B cell (primary cell): ENCODE data around the gene SYCE3. TPM values are rescaled to one million over a fixed set of nuclear protein-coding genes. Genes with fewer than 3 reads are reported as not detected.

Experiments
- ATAC-seq: fragments of 200-7000 bp; cut with Tn5 transposase; one replicate; pipeline ENCODE4 v1.10.0; 2021; ENCODE audit warnings: low read depth, mild to moderate bottlenecking, moderate number of reproducible peaks, moderate library complexity
- CTCF ChIA-PET: fragments of 350-600 bp; sonication (Branson Sonifier 250); formaldehyde crosslinking; loops from one replicate; lab custom pipeline; 2021; ENCODE audit warnings: antibody characterized with exemption, inconsistent platforms; lab: Charles Lee
- POLR2A ChIA-PET: fragments of 350-600 bp; sonication (Branson Sonifier 250); formaldehyde crosslinking; loops from one replicate; lab custom pipeline; 2021; ENCODE audit warnings: antibody characterized with exemption; lab: Charles Lee
- DNase-seq: peaks from one replicate; pipeline ENCODE4 v3.0.0; 2013
- H2AFZ ChIP-seq: 2 replicates; pipeline ENCODE4 v1.6.1; 2012; ENCODE audit warnings: mild to moderate bottlenecking, low read depth, low read length; ENCODE audit not compliant: insufficient read depth, poor library complexity, severe bottlenecking
- H3K27ac ChIP-seq, 2 donors: 1 replicate in 1 of 2; 2 replicates in 1 of 2; pipeline ENCODE4 v1.5.1; 2012 to 2013; ENCODE audit warnings: low read length in 2 of 2, mild to moderate bottlenecking in 2 of 2, moderate library complexity in 1 of 2
- H3K27me3 ChIP-seq, 4 experiments: fragments of 200-600 bp in 1 of 4; sonication (generic) in 1 of 4; replicated peaks in 1 of 4; 1 replicate in 2 of 4; 2 replicates in 2 of 4; pipeline versions ENCODE4 v1.6.1 to v1.7.0; 2013 to 2016; ENCODE audit warnings: low read length in 3 of 4, mild to moderate bottlenecking in 2 of 4, mixed read lengths in 1 of 4, moderate library complexity in 1 of 4; ENCODE audit not compliant: insufficient read depth in 4 of 4, control insufficient read depth in 3 of 4; ENCODE audit errors: control extremely low read depth in 1 of 4
- H3K36me3 ChIP-seq, 2 experiments: replicated peaks in 1 of 2; 1 replicate in 1 of 2; 2 replicates in 1 of 2; pipeline versions ENCODE4 v1.6.1 to v1.7.1; 2013; ENCODE audit warnings: low read length in 1 of 2; ENCODE audit not compliant: insufficient read depth in 2 of 2, control insufficient read depth in 1 of 2; ENCODE audit errors: control extremely low read depth in 1 of 2, extremely low read depth in 1 of 2
- H3K4me1 ChIP-seq, 2 donors: fragments of 200-600 bp in 1 of 2; sonication (generic) in 1 of 2; 1 replicate in 1 of 2; 2 replicates in 1 of 2; pipeline versions ENCODE4 v1.5.1 to v1.6.1; 2013 to 2017; ENCODE audit warnings: low read length in 2 of 2; ENCODE audit not compliant: control insufficient read depth in 2 of 2, insufficient read depth in 2 of 2
- H3K4me2 ChIP-seq: replicated peaks from 2 replicates; pipeline ENCODE3; 2012; ENCODE audit warnings: mild to moderate bottlenecking, low read depth, low read length; ENCODE audit not compliant: poor library complexity, severe bottlenecking
- H3K4me3 ChIP-seq, 5 experiments: fragments of 200-600 bp in 1 of 5; sonication (generic) in 1 of 5; 1 replicate in 3 of 5; 2 replicates in 2 of 5; pipeline versions ENCODE4 v1.5.1 to v1.7.0; 2011 to 2016; ENCODE audit warnings: low read length in 4 of 5, mild to moderate bottlenecking in 4 of 5, low read depth in 2 of 5, control low read depth in 1 of 5, moderate library complexity in 1 of 5; ENCODE audit not compliant: insufficient read depth in 1 of 5; ENCODE audit errors: control extremely low read depth in 1 of 5, extremely low read depth in 1 of 5
- H3K79me2 ChIP-seq: fragments of 200-600 bp; sonication (generic); one replicate; pipeline ENCODE4 v1.6.0; 2016; ENCODE audit warnings: low read length; ENCODE audit not compliant: control insufficient read depth, insufficient read depth
- H3K9ac ChIP-seq: fragments of 200-600 bp; sonication (generic); 2 replicates; pipeline ENCODE4 v1.6.1; 2017; ENCODE audit warnings: mild to moderate bottlenecking, low read length, moderate library complexity
- H3K9me3 ChIP-seq, 3 donors: one replicate each; pipeline versions ENCODE4 v1.6.1 to v1.7.1; 2013; ENCODE audit warnings: low read length in 2 of 3; ENCODE audit not compliant: control insufficient read depth in 2 of 3, insufficient read depth in 1 of 3; ENCODE audit errors: control extremely low read depth in 1 of 3
- H4K20me1 ChIP-seq: 2 replicates; pipeline ENCODE4 v1.6.0; 2012; ENCODE audit warnings: mild to moderate bottlenecking, low read length; ENCODE audit not compliant: insufficient read depth, control insufficient read depth, poor library complexity, severe bottlenecking
- H3K27ac Mint-ChIP-seq: one replicate; pipeline ENCODE4 v1.8.0; 2021; ENCODE audit warnings: mixed read lengths
- H3K27me3 Mint-ChIP-seq: one replicate; pipeline ENCODE4 v1.8.0; 2021; ENCODE audit warnings: mixed read lengths
- H3K4me1 Mint-ChIP-seq: one replicate; pipeline ENCODE4 v1.8.0; 2021; ENCODE audit warnings: mixed read lengths
- H3K4me3 Mint-ChIP-seq: one replicate; pipeline ENCODE4 v1.8.0; 2021; ENCODE audit warnings: mixed read lengths
- H3K9me3 Mint-ChIP-seq: one replicate; pipeline ENCODE4 v1.8.0; 2022; ENCODE audit warnings: mixed read lengths; ENCODE audit not compliant: insufficient read depth
- CTCF ChIP-seq: fragments of 200-600 bp; IDR thresholded peaks from one replicate; pipeline ENCODE4 v1.8.0; 2022; ENCODE audit warnings: antibody characterized with exemption, mild to moderate bottlenecking
- EZH2 ChIP-seq: IDR thresholded peaks from 2 replicates; pipeline ENCODE4 v1.6.1; 2012; ENCODE audit warnings: borderline replicate concordance, low read depth, mild to moderate bottlenecking, moderate library complexity, low read length; ENCODE audit not compliant: insufficient read depth, poor library complexity, severe bottlenecking
- WGBS: methylation state at CpG from one replicate; pipeline ENCODE4 v1.1.5; 2013; ENCODE audit warnings: missing lambda C conversion rate; ENCODE audit not compliant: insufficient coverage; 5-methylcytosine and 5-hydroxymethylcytosine counted together
- intact Hi-C: fragments of 100-400 bp; cut with micrococcal nuclease; formaldehyde crosslinking; loops from one replicate; pipeline ENCODE4 v1.10.0; 2022
- polyA plus RNA-seq: library from polyadenylated mRNA; depleted of rRNA; stranded (reverse); fragments of >200 nt; gene quantifications from 2 replicates; pipeline ENCODE4 v1.2.3, GENCODE V29; 2012
- total RNA-seq, 2 donors: library from RNA; stranded (reverse); fragments of 120-200 nt in 1 of 2; gene quantifications; 1 replicate in 1 of 2; 2 replicates in 1 of 2; pipeline versions ENCODE4 v1.2.3 to v1.2.4, GENCODE V29; 2013 to 2022

Gene SYCE3
- total and polyA plus RNA-seq, 2 donors (not counting 1 experiment from before 2014, with no cell fraction given) = not detected

- Mint-ChIP-seq H3K27ac (peak overlapping the region; percentile 99), H3K4me1 (peaks cover 54% of the 10 kb centered on the region), H3K9me3 (no peaks in the 10 kb centered on the region), H3K27me3 (no peaks in the 10 kb centered on the region), H3K4me3 (peak overlapping the region; percentile 95)
- CTCF ChIA-PET = interaction anchor here (2.1 kb wide), 1 partner anchor 10 kb away, joined by 7 read pairs; no protein-coding TSS in a partner anchor
- Histone ChIP-seq H3K79me2 (peaks cover 15% of the 10 kb centered on the region), H3K4me3 (peak overlapping the region; percentile 47 to 95 (median 95)), H3K4me2 (peak overlapping the region; percentile 84), H3K9me3 (peaks cover 0 to 9% (median 0%) of the 10 kb centered on the region in 3 donors), H4K20me1 (no peaks in the 10 kb centered on the region), H3K9ac (peak overlapping the region; percentile 97), H3K36me3 (no peaks in the 10 kb centered on the region), H2AFZ (peak overlapping the region; percentile 62), H3K27me3 (no peaks in the 10 kb centered on the region), H3K27ac (peak overlapping the region; percentile 99 to 100), H3K4me1 (peaks cover 22 to 73% of the 10 kb centered on the region in 2 donors)
- intact Hi-C loops = loop anchor here (1.0 kb wide), 5 partner anchors 8 to 340 kb away; partner anchors contain the start of genes NCAPH2 and SYCE3
- peak; percentile 44 for ATAC-seq
- DNase-seq = peak; percentile 95
- WGBS = 0% methylated on average over 53 of the region's 53 CpGs
- TF ChIP-seq EZH2 (no peak), CTCF (no peak)
- POLR2A ChIA-PET = interaction anchor here (0.5 to 4.6 kb wide), 10 partner anchors 10 to 340 kb away, joined by 4 to 40 read pairs (median 7); partner anchors contain the start of genes LMF2, NCAPH2 and SYCE3
These were observed 31.7 kb downstream of the SYCE3 start for GRCh38 chr22:50530877-50531545.

GRCh38 chr22:50530580-50530876 is 32.2 kb downstream of the SYCE3 start:
- Histone ChIP-seq H4K20me1 (no peaks in the 10 kb centered on the region), H3K27ac (peak overlapping the region; percentile 99 to 100), H3K4me1 (peaks cover 22 to 69% of the 10 kb centered on the region in 2 donors), H3K27me3 (no peaks in the 10 kb centered on the region), H3K79me2 (peaks cover 10% of the 10 kb centered on the region), H3K4me2 (peak overlapping the region; percentile 84), H3K4me3 (peak overlapping the region; percentile 39 to 95 (median 95)), H3K9ac (peak overlapping the region; percentile 97), H3K36me3 (no peaks in the 10 kb centered on the region), H3K9me3 (peaks cover 0 to 9% (median 0%) of the 10 kb centered on the region in 3 donors), H2AFZ (peak overlapping the region; percentile 62)
- CTCF ChIA-PET = interaction anchor here (2.1 kb wide), 1 partner anchor 10 kb away, joined by 7 read pairs; no protein-coding TSS in a partner anchor
- DNase-seq (no peak), ATAC-seq (no peak)
- TF ChIP-seq CTCF = no peak
- TF ChIP-seq EZH2 = no peak
- no peaks in the 10 kb centered on the region for H3K27me3 Mint-ChIP-seq
- WGBS = 1% methylated on average over 21 of the region's 21 CpGs
- intact Hi-C loops = loop anchor here (1.0 kb wide), 2 partner anchors 22 to 339 kb away; partner anchors contain the start of gene NCAPH2
- H3K27ac Mint-ChIP-seq = peak overlapping the region; percentile 99
- POLR2A ChIA-PET = interaction anchor here (0.5 to 4.6 kb wide), 7 partner anchors 10 to 340 kb away, joined by 4 to 40 read pairs (median 18); partner anchors contain the start of genes LMF2, NCAPH2 and SYCE3
- no peaks in the 10 kb centered on the region for H3K9me3 Mint-ChIP-seq
- H3K4me3 Mint-ChIP-seq = peak overlapping the region; percentile 95
- H3K4me1 Mint-ChIP-seq = peaks cover 54% of the 10 kb centered on the region
